HCT116 (cell line): ENCODE results near the gene AUTS2. TPM values are rescaled to one million over a fixed set of nuclear protein-coding genes. Genes with fewer than 3 reads are reported as not detected.

Experiments
- ATAC-seq: fragments of 200-7000 bp; cut with Tn5 transposase; 2 replicates; pipeline ENCODE4 v1.9.1; 2020; ENCODE audit warnings: mild to moderate bottlenecking, moderate library complexity
- BruUV-seq: library from RNA; stranded (reverse); fragments of 400-500 nt; replicated peaks from 2 replicates; lab custom pipeline; 2021; lab: Mats Ljungman, UMichigan
- CTCF ChIA-PET: fragments of 300-600 bp; sonication (Branson Sonifier 250); formaldehyde crosslinking; loops from one replicate; lab custom pipeline; 2021; ENCODE audit warnings: antibody characterized with exemption; lab: Charles Lee
- POLR2A ChIA-PET: fragments of 300-600, 350-600 bp; sonication (Branson Sonifier 250); formaldehyde crosslinking; loops from one replicate; lab custom pipeline; 2021; ENCODE audit warnings: antibody characterized with exemption; lab: Charles Lee
- RAD21 ChIA-PET, 2 experiments: fragments of 300-600 bp; sonication (Branson Sonifier 250); formaldehyde crosslinking; loops; one replicate each; lab custom pipeline; 2023; ENCODE audit warnings: low total read pairs in 2 of 2; ENCODE audit not compliant: uncharacterized antibody in 2 of 2, unreplicated experiment in 2 of 2, low non-redundant PET in 1 of 2; lab: Charles Lee
- DNase-seq: peaks from one replicate; pipeline ENCODE4 v3.0.0-alpha.2; 2010; ENCODE audit warnings: low read depth, low spot score
- H2AFZ ChIP-seq: fragments of 200-600 bp; shearing (Covaris generic), sonication (generic); 2 replicates; pipeline ENCODE4 v1.6.1; 2017; ENCODE audit warnings: low read depth, mixed run types, mixed read lengths, antibody characterized with exemption, low read length; ENCODE audit not compliant: poor library complexity, severe bottlenecking
- H3K27ac ChIP-seq: 2 replicates; pipeline ENCODE4 v1.5.1; 2012; ENCODE audit warnings: low read depth, low read length
- H3K27me3 ChIP-seq: fragments of 200-600 bp; sonication (generic); 2 replicates; pipeline ENCODE4 v1.6.1; 2016; ENCODE audit warnings: mixed run types, low read length, mixed read lengths; ENCODE audit not compliant: insufficient read depth
- H3K36me3 ChIP-seq, 2 experiments: fragments of 200-500 bp in 1 of 2; fragments of 200-600 bp in 1 of 2; sonication (Bioruptor generic) in 1 of 2; sonication (generic) in 1 of 2; 2 replicates each; pipeline versions ENCODE4 v1.5.1 to v1.6.1; 2014 to 2016; ENCODE audit warnings: low read length in 2 of 2, inconsistent platforms in 1 of 2, mixed read lengths in 1 of 2, mixed run types in 1 of 2; ENCODE audit not compliant: insufficient read depth in 2 of 2, control insufficient read depth in 1 of 2
- H3K4me1 ChIP-seq, 2 experiments: fragments of 200-600 bp in 1 of 2; sonication (generic) in 1 of 2; 2 replicates each; pipeline versions ENCODE4 v1.5.1 to v1.6.1; 2012 to 2017; ENCODE audit warnings: low read length in 2 of 2, inconsistent platforms in 1 of 2, mild to moderate bottlenecking in 1 of 2, mixed read lengths in 1 of 2, mixed run types in 1 of 2, moderate library complexity in 1 of 2; ENCODE audit not compliant: insufficient read depth in 2 of 2, control insufficient read depth in 1 of 2
- H3K4me2 ChIP-seq: fragments of 200-600 bp; sonication (generic); 2 replicates; pipeline ENCODE4 v1.6.1; 2017; ENCODE audit warnings: mixed run types, low read length, mixed read lengths
- H3K4me3 ChIP-seq, 2 experiments: fragments of 200-600 bp in 1 of 2; sonication (generic) in 1 of 2; replicated peaks in 1 of 2; 2 replicates each; pipeline ENCODE4 v1.5.1; 2011 to 2016; ENCODE audit warnings: low read length in 2 of 2, control low read depth in 1 of 2, low read depth in 1 of 2, mild to moderate bottlenecking in 1 of 2, mixed read lengths in 1 of 2, mixed run types in 1 of 2
- H3K79me2 ChIP-seq: fragments of 200-600 bp; sonication (generic); 2 replicates; pipeline ENCODE4 v1.6.1; 2017; ENCODE audit warnings: mild to moderate bottlenecking, mixed run types, low read length, moderate library complexity, mixed read lengths; ENCODE audit not compliant: insufficient read depth
- H3K9ac ChIP-seq: fragments of 200-600 bp; sonication (generic); 2 replicates; pipeline ENCODE4 v1.6.1; 2016; ENCODE audit warnings: low read length, mixed read lengths
- H3K9me2 ChIP-seq: fragments of 200-600 bp; sonication (generic), shearing (Covaris generic); 2 replicates; pipeline ENCODE4 v1.6.1; 2017; ENCODE audit warnings: mixed run types, mild to moderate bottlenecking, moderate library complexity; ENCODE audit not compliant: insufficient read depth
- H3K9me3 ChIP-seq, 2 experiments: fragments of 200-500 bp in 1 of 2; fragments of 200-600 bp in 1 of 2; sonication (Bioruptor generic) in 1 of 2; sonication (generic) in 1 of 2; 2 replicates each; pipeline ENCODE4 v1.6.1; 2014 to 2017; ENCODE audit warnings: low read length in 2 of 2, mixed read lengths in 2 of 2, inconsistent platforms in 1 of 2, low read depth in 1 of 2, mild to moderate bottlenecking in 1 of 2, mixed run types in 1 of 2, moderate library complexity in 1 of 2; ENCODE audit not compliant: control insufficient read depth in 1 of 2, insufficient read depth in 1 of 2
- H4K20me1 ChIP-seq: fragments of 200-600 bp; sonication (generic), shearing (Covaris generic); 2 replicates; pipeline ENCODE4 v1.6.1; 2017; ENCODE audit warnings: mixed run types, mild to moderate bottlenecking, moderate library complexity; ENCODE audit not compliant: insufficient read depth
- CBX3 ChIP-seq: IDR thresholded peaks from 2 replicates; pipeline ENCODE4 v1.6.1; 2012; ENCODE audit warnings: low read depth
- POLR2AphosphoS5 ChIP-seq: IDR thresholded peaks from 2 replicates; pipeline ENCODE4 v1.6.1; 2011; ENCODE audit warnings: mild to moderate bottlenecking, low read depth, low read length, moderate library complexity
- RAD21 ChIP-seq: IDR thresholded peaks from 2 replicates; pipeline ENCODE4 v1.6.1; 2012; ENCODE audit warnings: low read depth, mild to moderate bottlenecking
- REST ChIP-seq: IDR thresholded peaks from 2 replicates; pipeline ENCODE4 v1.6.1; 2012; ENCODE audit warnings: low read depth
- SIN3A ChIP-seq: IDR thresholded peaks from 2 replicates; pipeline ENCODE4 v1.6.1; 2012; ENCODE audit warnings: low read depth
- SP1 ChIP-seq: IDR thresholded peaks from 2 replicates; pipeline ENCODE4 v1.6.1; 2012; ENCODE audit warnings: low read depth
- SRF ChIP-seq: IDR thresholded peaks from 2 replicates; pipeline ENCODE4 v1.6.1; 2012; ENCODE audit warnings: low read depth
- intact Hi-C: fragments of 100-400 bp; cut with micrococcal nuclease; formaldehyde crosslinking; loops from 2 replicates; pipeline ENCODE4 v1.10.0; 2022
- total RNA-seq: library from RNA; stranded (reverse); gene quantifications from one replicate; pipeline ENCODE4 v1.2.1, GENCODE V29; 2021; ENCODE audit not compliant: unreplicated experiment

Gene AUTS2
- total RNA-seq, 1 experiment from 2014 or later: 0.93 TPM

- no peaks in the 10 kb centered on the region for H4K20me1 ChIP-seq
- no peaks in the 10 kb centered on the region for H3K9me2 ChIP-seq
- H3K27me3 ChIP-seq: no peaks in the 10 kb centered on the region
- no peak overlapping the region for H3K4me3 ChIP-seq
- no peak overlapping the region for H3K9ac ChIP-seq
- ChIA-PET CTCF (no interaction called here), POLR2A (no interaction called here), RAD21 (no interaction called here)
- H3K27ac ChIP-seq: no peak overlapping the region
- H3K9me3 ChIP-seq: peaks cover 8 to 35% of the 10 kb centered on the region in 2 experiments; a peak in 2 of 4 replicates
- no peak overlapping the region for H2AFZ ChIP-seq
- H3K4me2 ChIP-seq: no peak overlapping the region
- intact Hi-C loops: no loop called here
- H3K36me3 ChIP-seq: no peaks in the 10 kb centered on the region
- no peak for ATAC-seq
- H3K79me2 ChIP-seq: no peaks in the 10 kb centered on the region
- no peaks in the 10 kb centered on the region for H3K4me1 ChIP-seq
- BruUV-seq: no TSS peak
- DNase-seq: no peak
- no peak for TF ChIP-seq RAD21
- no peak for TF ChIP-seq SRF
- no peak for TF ChIP-seq SP1
- TF ChIP-seq SIN3A: no peak
- TF ChIP-seq REST: no peak
- no peak for TF ChIP-seq POLR2AphosphoS5
- no peak for TF ChIP-seq CBX3
Measured at GRCh38 chr7:69862413-69863064, 264.3 kb downstream of the AUTS2 start.
